Stomach smooth muscle (tissue), 2 donors: ENCODE measurements around the gene CDRT15L2.
"Not testable (repeated sequence)": the region's sequence is repeated elsewhere in the genome, so short reads cannot be mapped to it uniquely, and the experiment has no call there.

Experiments used
- H3K27ac ChIP-seq: one replicate; pipeline ENCODE4 v1.7.0; 2013; ENCODE audit warnings: mild to moderate bottlenecking, low read length, inconsistent platforms
- H3K27me3 ChIP-seq, 2 donors: one replicate each; pipeline ENCODE4 v1.7.0; 2013; ENCODE audit warnings: low read length in 2 of 2; ENCODE audit not compliant: insufficient read depth in 2 of 2, control insufficient read depth in 1 of 2
- H3K36me3 ChIP-seq, 2 donors: one replicate each; pipeline ENCODE4 v1.7.0; 2013; ENCODE audit warnings: low read length in 2 of 2; ENCODE audit not compliant: control insufficient read depth in 2 of 2, insufficient read depth in 2 of 2
- H3K4me1 ChIP-seq: one replicate; pipeline ENCODE4 v1.7.0; 2013; ENCODE audit warnings: low read length; ENCODE audit not compliant: control insufficient read depth, insufficient read depth
- H3K4me3 ChIP-seq, 2 donors: one replicate each; pipeline ENCODE4 v1.7.0; 2013; ENCODE audit warnings: low read length in 2 of 2
- H3K9ac ChIP-seq, 2 donors: one replicate each; pipeline ENCODE4 v1.7.0; 2013; ENCODE audit warnings: low read length in 2 of 2, mild to moderate bottlenecking in 1 of 2
- H3K9me3 ChIP-seq, 2 donors: one replicate each; pipeline ENCODE4 v1.7.0; 2013; ENCODE audit warnings: low read length in 2 of 2; ENCODE audit not compliant: control insufficient read depth in 2 of 2
- donor health status: healthy.
- donor health status: Pancreatic carcinoma.

CDRT15L2 gene

GRCh38 chr17:20579424-20579823, at the start of gene CDRT15L2:
Gene CDRT15L2 (plus strand): TSS chr17:20579724. CDS start chr17:20579744, 20 bp downstream.
- not testable (repeated sequence) for H3K4me1 ChIP-seq, H3K36me3 ChIP-seq, H3K9ac ChIP-seq, H3K27me3 ChIP-seq, H3K27ac ChIP-seq, H3K4me3 ChIP-seq, H3K9me3 ChIP-seq

- not testable (repeated sequence) for H3K4me3 ChIP-seq, H3K27me3 ChIP-seq, H3K27ac ChIP-seq, H3K4me1 ChIP-seq, H3K9ac ChIP-seq, H3K9me3 ChIP-seq, H3K36me3 ChIP-seq
Observed at GRCh38 chr17:20530104-20530503, 49.4 kb upstream of the CDRT15L2 start.

GRCh38 chr17:20532544-20533090, 46.9 kb upstream of the CDRT15L2 start:
- H3K9ac ChIP-seq, H3K36me3 ChIP-seq, H3K4me3 ChIP-seq, H3K9me3 ChIP-seq, H3K27ac ChIP-seq, H3K4me1 ChIP-seq, H3K27me3 ChIP-seq: not testable (repeated sequence)

GRCh38 chr17:20533206-20533605, 46.3 kb upstream of the CDRT15L2 start:
- H3K36me3 ChIP-seq, H3K27ac ChIP-seq, H3K4me1 ChIP-seq, H3K9me3 ChIP-seq, H3K9ac ChIP-seq, H3K27me3 ChIP-seq: not testable (repeated sequence)
- peak overlapping the region in 1 of 2 donors; percentile 29 for H3K4me3 ChIP-seq

GRCh38 chr17:20534711-20535550, 44.6 kb upstream of the CDRT15L2 start:
- H3K27me3 ChIP-seq, H3K36me3 ChIP-seq, H3K4me1 ChIP-seq, H3K4me3 ChIP-seq, H3K9ac ChIP-seq, H3K27ac ChIP-seq, H3K9me3 ChIP-seq: not testable (repeated sequence)

GRCh38 chr17:20540414-20540813, 39.1 kb upstream of the CDRT15L2 start:
- H3K4me3 ChIP-seq, H3K36me3 ChIP-seq, H3K4me1 ChIP-seq, H3K27ac ChIP-seq, H3K9ac ChIP-seq, H3K27me3 ChIP-seq, H3K9me3 ChIP-seq: not testable (repeated sequence)

- H3K27me3 ChIP-seq, H3K27ac ChIP-seq, H3K4me3 ChIP-seq, H3K9me3 ChIP-seq, H3K9ac ChIP-seq, H3K36me3 ChIP-seq, H3K4me1 ChIP-seq: not testable (repeated sequence)
Observed at GRCh38 chr17:20540865-20541264, 38.7 kb upstream of the CDRT15L2 start.

- not testable (repeated sequence) for H3K9ac ChIP-seq, H3K4me3 ChIP-seq, H3K27ac ChIP-seq, H3K36me3 ChIP-seq, H3K27me3 ChIP-seq, H3K4me1 ChIP-seq, H3K9me3 ChIP-seq
Observed at GRCh38 chr17:20541853-20542546, 37.5 kb upstream of the CDRT15L2 start.

- not testable (repeated sequence) for H3K27ac ChIP-seq, H3K4me3 ChIP-seq, H3K9ac ChIP-seq, H3K9me3 ChIP-seq, H3K36me3 ChIP-seq, H3K27me3 ChIP-seq, H3K4me1 ChIP-seq
Observed at GRCh38 chr17:20547923-20548322, 31.6 kb upstream of the CDRT15L2 start.

- not testable (repeated sequence) for H3K9ac ChIP-seq, H3K27ac ChIP-seq, H3K36me3 ChIP-seq, H3K9me3 ChIP-seq, H3K4me1 ChIP-seq, H3K4me3 ChIP-seq, H3K27me3 ChIP-seq
Observed at GRCh38 chr17:20552920-20553319, 26.6 kb upstream of the CDRT15L2 start.

- not testable (repeated sequence) for H3K4me1 ChIP-seq, H3K9me3 ChIP-seq, H3K36me3 ChIP-seq, H3K4me3 ChIP-seq, H3K27me3 ChIP-seq, H3K27ac ChIP-seq, H3K9ac ChIP-seq
Observed at GRCh38 chr17:20554728-20555127, 24.8 kb upstream of the CDRT15L2 start.
